ENCODE data around the gene GPR3. TPM values are rescaled to one million over a fixed set of nuclear protein-coding genes. Genes with fewer than 3 reads are reported as not detected.

Gene GPR3
- total RNA-seq, 1 donor from 2014 or later, result 0.39 TPM

- DNase-seq (ENCODE audit: low read depth in 2 of 2), result no peak
Measured at GRCh38 chr1:27358928-27359313, 33.5 kb upstream of the GPR3 start.

GRCh38 chr1:27359822-27360158, 32.6 kb upstream of the GPR3 start:
- DNase-seq (ENCODE audit: low read depth in 2 of 2), result no peak

- peak in 1 of 2 donors; percentile 19 for DNase-seq (ENCODE audit: low read depth in 2 of 2)
Measured at GRCh38 chr1:27360159-27361043, 32.0 kb upstream of the GPR3 start.

- DNase-seq (ENCODE audit: low read depth in 2 of 2), result no peak
Measured at GRCh38 chr1:27361044-27361402, 31.4 kb upstream of the GPR3 start.

- DNase-seq (ENCODE audit: low read depth in 2 of 2), result no peak
Measured at GRCh38 chr1:27361553-27361952, 30.9 kb upstream of the GPR3 start.

- DNase-seq (ENCODE audit: low read depth in 2 of 2), result no peak
Measured at GRCh38 chr1:27363766-27364695, 28.4 kb upstream of the GPR3 start.

GRCh38 chr1:27364696-27365371, 27.6 kb upstream of the GPR3 start:
- no peak for DNase-seq (ENCODE audit: low read depth in 2 of 2)

GRCh38 chr1:27365372-27366112, 26.9 kb upstream of the GPR3 start:
- DNase-seq (ENCODE audit: low read depth in 2 of 2), result peak; percentile 47 to 86

GRCh38 chr1:27366113-27366410, 26.4 kb upstream of the GPR3 start:
- DNase-seq (ENCODE audit: low read depth in 2 of 2), result peak; percentile 35 to 82

- DNase-seq (ENCODE audit: low read depth in 2 of 2), result peak; percentile 4 to 64
Measured at GRCh38 chr1:27366411-27367159, 25.8 kb upstream of the GPR3 start, which contains the start of gene MAP3K6. Gene MAP3K6 (minus strand): TSS chr1:27366961. CDS start chr1:27366597, 364 bp downstream.

GRCh38 chr1:27367160-27367650, 25.2 kb upstream of the GPR3 start:
- no peak for DNase-seq (ENCODE audit: low read depth in 2 of 2)

- DNase-seq (ENCODE audit: low read depth in 2 of 2), result peak in 1 of 2 donors; percentile 23
Measured at GRCh38 chr1:27368869-27369582, 23.4 kb upstream of the GPR3 start.

- DNase-seq (ENCODE audit: low read depth in 2 of 2), result no peak
Measured at GRCh38 chr1:27372022-27372807, 20.2 kb upstream of the GPR3 start.

GRCh38 chr1:27372808-27373690, 19.4 kb upstream of the GPR3 start:
- no peak for DNase-seq (ENCODE audit: low read depth in 2 of 2)

- DNase-seq (ENCODE audit: low read depth in 2 of 2), result no peak
Measured at GRCh38 chr1:27374362-27375086, 17.9 kb upstream of the GPR3 start, which contains the start of gene FCN3. Gene FCN3 (minus strand): TSS chr1:27374824. CDS start chr1:27374818, 6 bp downstream.

- no peak for DNase-seq (ENCODE audit: low read depth in 2 of 2)
Measured at GRCh38 chr1:27377760-27378495, 14.5 kb upstream of the GPR3 start.
